A673 (cell line): ENCODE data around the gene IP6K1.

ENCODE experiments used
- EZH2 ChIP-seq: fragments of 200-600 bp; sonication (generic); IDR thresholded peaks from 2 replicates; pipeline ENCODE4 v1.6.1; 2017; ENCODE audit warnings: borderline replicate concordance, low read depth, mild to moderate bottlenecking, mixed read lengths, antibody characterized with exemption, low read length; ENCODE audit not compliant: poor library complexity, severe bottlenecking
- TF ChIP-seq, protein P1 (sequence below): fragments of 300-800, 200-600 bp; sonication (generic); conservative IDR thresholded peaks from 2 replicates; pipeline ENCODE4 v1.5.1; 2017; ENCODE audit warnings: low read depth, mild to moderate bottlenecking, antibody characterized with exemption, low read length, moderate library complexity, mixed read lengths

DNA sequence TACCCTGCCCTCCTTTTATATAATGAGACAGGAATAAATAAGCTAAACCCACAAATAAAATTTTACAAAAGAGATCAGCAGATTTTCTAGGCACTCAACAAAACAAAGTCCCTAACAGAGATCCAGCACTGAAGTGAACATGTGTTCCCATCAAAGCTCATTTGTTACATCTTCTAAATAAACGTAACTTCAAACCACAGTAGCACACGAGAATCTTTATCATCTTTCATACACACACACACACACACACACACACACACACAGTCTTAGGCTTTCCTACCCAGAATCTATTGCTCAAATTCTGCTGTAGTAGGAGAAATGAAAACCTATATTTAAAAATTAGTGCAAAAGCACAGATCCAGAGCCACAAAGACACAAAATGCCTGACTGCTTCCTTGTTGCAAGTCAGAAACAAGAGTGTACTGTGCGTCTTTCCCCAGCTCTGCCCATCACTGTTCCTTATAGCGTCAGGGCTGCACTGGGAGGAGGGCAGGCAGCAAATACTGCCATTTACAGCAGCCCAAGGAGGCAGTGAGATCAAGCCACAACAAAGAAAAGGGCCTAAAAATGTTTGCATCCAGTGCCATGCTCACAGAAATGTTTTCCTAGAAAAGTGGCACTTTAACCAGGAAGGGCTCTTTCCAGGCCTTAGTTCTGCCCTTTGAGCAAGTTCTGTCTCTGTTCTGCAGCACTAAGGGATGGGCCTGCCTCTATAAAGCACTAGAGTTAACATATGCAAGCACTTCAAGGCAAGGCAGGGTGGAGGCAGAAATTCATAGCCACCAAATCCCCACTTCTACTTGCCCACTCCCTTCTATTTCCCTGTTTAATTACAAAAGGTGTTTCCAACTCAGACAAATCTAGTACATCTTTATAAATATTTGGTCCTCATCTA is 6.0 kb downstream of the IP6K1 start:
- TF ChIP-seq, protein P1, sequence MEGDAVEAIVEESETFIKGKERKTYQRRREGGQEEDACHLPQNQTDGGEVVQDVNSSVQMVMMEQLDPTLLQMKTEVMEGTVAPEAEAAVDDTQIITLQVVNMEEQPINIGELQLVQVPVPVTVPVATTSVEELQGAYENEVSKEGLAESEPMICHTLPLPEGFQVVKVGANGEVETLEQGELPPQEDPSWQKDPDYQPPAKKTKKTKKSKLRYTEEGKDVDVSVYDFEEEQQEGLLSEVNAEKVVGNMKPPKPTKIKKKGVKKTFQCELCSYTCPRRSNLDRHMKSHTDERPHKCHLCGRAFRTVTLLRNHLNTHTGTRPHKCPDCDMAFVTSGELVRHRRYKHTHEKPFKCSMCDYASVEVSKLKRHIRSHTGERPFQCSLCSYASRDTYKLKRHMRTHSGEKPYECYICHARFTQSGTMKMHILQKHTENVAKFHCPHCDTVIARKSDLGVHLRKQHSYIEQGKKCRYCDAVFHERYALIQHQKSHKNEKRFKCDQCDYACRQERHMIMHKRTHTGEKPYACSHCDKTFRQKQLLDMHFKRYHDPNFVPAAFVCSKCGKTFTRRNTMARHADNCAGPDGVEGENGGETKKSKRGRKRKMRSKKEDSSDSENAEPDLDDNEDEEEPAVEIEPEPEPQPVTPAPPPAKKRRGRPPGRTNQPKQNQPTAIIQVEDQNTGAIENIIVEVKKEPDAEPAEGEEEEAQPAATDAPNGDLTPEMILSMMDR: no peak
- no peak for TF ChIP-seq EZH2
